Activated CD4-positive, alpha-beta T cell treated with anti-CD3 and anti-CD28 coated beads, Interleukin-2, Interleukin-6, amounts not matched to agents 100 ng/mL and 50 ng/mL, durations not matched to agents 16 hours and 8 hours (primary cell): ENCODE measurements around the gene MTMR12.
"Not testable (repeated sequence)": the region's sequence is repeated elsewhere in the genome, so short reads cannot be mapped to it uniquely, and the experiment has no call there.

Experiments
- DNase-seq: peaks from one replicate; pipeline ENCODE4 v3.0.0-alpha.2; 2020

MTMR12 gene

GRCh38 chr5:32325062-32325461 is 12.3 kb upstream of the MTMR12 start:
- DNase-seq, result no peak

DNA sequence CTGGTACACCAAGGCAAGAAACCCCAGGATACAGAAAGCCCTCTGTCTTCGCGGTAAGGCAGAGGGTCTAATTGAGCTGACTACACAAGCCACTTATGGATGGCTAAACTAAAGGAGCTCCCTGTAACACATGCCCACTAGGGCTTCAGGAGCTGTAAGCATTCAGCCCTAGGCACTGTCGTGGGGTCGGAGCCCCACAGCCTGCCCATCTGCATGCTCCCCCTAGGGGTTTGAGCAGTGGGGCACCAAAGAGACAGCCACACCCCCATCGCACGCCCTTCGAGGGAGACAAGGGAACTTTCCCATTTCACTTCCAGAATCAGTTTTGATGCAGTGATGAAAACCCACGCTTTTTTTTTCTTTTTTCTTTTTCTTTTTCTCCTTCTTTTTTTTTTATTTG is 11.0 kb upstream of the MTMR12 start:
- DNase-seq, result no peak

GRCh38 chr5:32322882-32323281 is 10.1 kb upstream of the MTMR12 start:
- DNase-seq, result no peak

DNA sequence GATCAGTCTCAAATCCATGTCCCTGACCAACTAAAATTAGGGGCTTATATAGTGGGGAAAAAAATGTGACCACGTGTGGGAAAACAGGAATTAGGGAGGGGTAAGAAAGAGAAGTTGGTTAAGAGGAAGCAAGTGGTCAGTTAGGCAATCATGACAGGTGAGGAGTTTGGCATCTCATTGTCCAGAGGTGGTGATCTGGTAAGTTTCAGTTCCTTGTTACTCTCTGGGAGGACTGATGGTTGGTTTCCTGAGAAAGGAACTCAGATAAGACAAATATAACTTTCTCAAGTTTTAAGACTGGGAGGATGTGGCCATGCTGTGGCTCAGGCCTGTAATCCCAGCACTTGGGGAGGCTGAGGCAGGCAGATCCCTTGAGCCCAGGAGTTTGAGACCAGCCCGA is 9.0 kb upstream of the MTMR12 start:
- DNase-seq, result not testable (repeated sequence)

DNA sequence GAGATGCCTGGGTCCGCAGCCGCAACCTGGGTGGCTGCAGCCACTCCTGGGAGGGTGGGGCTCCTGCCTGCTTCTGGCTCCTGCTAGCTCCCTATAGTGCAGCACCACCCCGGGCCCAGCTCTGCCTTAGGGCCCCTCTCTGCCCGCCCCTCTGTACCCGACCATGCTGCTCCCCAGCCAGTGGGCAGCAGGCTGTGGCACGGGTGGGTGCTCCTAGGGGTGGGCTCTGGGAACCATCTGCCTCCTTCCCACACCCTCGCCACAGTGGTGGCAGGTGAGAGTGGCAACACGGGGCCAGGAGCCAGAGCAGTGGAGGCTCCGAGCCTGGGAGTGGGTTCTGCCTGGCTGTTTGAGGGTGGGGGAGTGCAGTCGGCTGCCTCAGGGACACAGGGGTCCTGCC is 7.8 kb upstream of the MTMR12 start:
- no peak for DNase-seq

DNA sequence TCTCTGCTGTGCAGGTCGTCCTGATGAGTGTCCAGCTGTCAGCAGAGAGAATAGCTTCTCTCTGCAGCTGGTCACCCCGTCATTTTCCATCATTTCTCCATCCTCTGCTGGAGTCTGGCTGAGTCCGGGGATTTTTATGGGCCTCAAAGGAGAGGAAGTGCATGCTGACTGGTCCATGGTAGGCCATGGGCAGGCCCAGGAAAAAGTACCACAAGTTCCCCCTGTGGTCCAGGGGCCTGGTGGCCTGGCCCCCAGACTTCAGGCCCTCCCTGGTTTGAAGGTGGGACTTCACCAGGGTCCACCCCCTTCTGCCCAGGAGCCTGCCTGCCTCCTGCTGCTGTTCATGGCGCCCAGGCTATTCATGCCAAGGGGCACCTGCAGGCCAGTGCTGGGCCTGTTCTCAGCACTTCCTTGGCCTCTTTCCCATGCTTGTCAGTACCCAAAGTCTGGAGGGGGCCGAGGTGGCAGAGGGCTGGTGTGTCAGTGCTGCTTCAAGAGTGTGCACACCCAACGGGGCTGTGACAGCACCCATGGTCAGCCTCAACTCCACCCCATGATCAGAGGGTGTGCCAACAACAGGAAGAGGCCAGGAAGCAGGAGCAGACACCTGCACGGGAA is 7.3 kb upstream of the MTMR12 start:
- no peak for DNase-seq

GRCh38 chr5:32319392-32319791 is 6.7 kb upstream of the MTMR12 start:
- no peak for DNase-seq

- DNase-seq, result no peak
Measured at GRCh38 chr5:32317041-32317440, 4.3 kb upstream of the MTMR12 start.

DNA sequence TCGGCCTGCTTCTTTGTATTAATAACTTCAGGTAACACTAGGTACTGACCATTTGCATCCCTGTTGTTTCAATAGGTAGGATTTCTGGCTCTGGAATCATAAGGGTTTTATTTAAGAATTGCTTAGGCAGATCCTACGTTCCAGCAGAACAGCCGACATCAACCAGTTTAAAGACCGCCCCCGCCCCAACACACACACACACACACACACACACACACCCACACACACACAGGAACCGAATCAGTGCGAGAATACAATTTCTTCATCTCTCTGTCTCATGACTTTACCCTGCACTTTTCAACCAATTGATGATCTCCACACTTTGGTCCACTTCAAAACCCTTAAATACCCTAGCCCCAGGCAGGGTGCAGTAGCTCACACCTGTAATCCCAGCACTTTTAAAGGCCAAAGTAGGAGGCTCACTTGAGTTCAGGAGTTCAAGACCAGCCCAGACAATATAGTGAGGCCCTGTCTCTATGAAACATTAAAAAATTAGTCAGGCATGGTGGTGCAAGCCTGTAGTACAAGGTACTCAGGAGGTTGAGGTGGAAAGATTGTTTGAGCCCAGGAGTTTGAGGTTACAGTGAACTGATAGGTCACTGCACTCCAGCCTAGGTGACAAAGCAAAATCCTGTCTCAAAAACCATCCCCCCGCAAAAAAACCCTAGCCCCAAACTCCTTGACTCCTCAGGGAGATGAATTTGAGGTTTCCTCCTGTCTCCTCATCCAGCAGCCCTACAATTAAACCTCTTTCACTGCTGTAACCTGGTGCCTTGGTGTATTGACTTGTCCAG is 2.7 kb upstream of the MTMR12 start:
- DNase-seq, result no peak

DNA sequence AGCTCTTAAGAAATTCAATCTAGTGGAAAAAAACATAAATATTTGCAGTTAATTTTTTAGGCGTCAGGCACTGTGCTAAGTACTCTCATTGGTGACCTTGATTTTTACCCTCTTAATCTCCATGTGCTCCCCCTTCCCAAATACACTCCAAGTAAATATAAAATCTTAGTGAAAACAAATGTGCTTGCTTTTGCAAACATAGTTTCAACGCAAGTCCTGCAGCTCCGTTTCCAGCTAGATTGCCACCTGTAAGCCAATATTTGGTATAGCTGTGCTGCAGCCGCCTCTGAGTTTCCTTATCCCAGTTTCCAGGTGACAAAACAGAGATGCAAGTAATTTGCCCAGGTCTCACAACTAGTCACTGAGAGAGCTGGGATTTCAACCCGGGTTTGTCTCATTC is 1.9 kb upstream of the MTMR12 start:
- no peak for DNase-seq

- not testable (repeated sequence) for DNase-seq
Measured at GRCh38 chr5:32314152-32314488, 1.4 kb upstream of the MTMR12 start.

DNA sequence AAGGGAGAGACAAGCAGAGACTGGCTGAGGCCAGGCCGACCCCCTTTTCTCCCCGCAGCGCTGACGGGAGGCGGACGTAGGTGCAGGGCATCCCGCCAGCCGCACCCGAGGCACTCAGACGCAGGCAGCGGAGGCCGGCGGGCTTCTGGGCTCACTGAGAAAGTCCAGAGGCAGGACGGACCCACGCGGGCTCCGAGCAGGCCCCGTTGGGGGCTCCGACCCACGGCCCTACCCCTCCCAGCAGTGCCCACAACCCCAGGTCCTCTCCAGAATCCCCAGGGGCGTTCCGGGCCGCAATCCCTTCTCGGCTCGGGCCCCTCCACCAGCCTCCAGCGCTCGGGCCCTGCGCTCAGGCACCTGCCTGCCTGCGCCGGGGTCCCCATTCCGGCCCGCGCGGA is 543 bp downstream of the MTMR12 start:
- DNase-seq, result peak; percentile 58

- no peak for DNase-seq
Measured at GRCh38 chr5:32311404-32312196, 1.1 kb downstream of the MTMR12 start.

GRCh38 chr5:32309761-32310160 is 3.0 kb downstream of the MTMR12 start:
- no peak for DNase-seq

- DNase-seq, result no peak
Measured at GRCh38 chr5:32308946-32309345, 3.8 kb downstream of the MTMR12 start.

DNA sequence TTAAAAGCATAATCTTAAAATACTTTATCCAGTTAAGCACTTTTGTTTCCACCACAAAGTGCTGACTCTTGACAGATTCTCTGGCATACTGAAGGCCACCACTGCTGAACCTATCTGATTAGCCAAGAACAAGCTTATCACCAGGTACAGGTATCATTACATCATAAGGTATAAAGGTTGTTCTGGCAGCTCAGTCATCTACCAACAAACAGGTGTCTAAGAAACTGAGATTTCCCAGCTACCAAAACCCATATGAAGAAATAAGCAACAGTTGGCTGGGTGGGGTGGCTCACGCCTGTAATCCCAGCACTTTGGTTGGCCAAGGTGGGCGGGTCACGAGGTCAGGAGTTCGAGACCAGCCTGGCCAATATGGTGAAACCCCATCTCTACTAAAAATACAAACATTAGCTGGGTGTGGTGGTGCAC is 5.0 kb downstream of the MTMR12 start:
- DNase-seq, result no peak

DNA sequence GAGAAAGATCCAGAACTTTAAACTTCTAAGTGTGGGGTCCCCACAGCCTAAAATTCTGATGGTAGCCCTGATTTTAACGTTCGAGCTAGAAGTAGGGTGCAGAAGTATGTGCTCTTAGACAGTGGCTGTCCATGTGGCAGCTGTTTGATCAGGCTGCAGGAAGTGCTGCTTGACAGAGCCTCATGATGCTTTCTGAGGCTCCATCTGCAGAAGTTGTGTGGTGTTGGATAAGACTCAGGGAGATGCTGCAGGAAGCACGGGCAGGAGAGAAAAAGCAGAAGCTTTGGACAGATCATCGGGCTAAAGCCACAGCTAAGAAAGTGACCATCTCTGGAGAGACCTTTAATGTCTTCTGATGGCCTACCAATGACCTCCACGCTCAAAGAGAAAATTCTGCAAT is 8.1 kb downstream of the MTMR12 start:
- no peak for DNase-seq

- no peak for DNase-seq
Measured at GRCh38 chr5:32303755-32304120, 9.0 kb downstream of the MTMR12 start.

- no peak for DNase-seq
Measured at GRCh38 chr5:32302835-32303754, 9.6 kb downstream of the MTMR12 start.

- no peak for DNase-seq
Measured at GRCh38 chr5:32301891-32302290, 10.8 kb downstream of the MTMR12 start.

DNA sequence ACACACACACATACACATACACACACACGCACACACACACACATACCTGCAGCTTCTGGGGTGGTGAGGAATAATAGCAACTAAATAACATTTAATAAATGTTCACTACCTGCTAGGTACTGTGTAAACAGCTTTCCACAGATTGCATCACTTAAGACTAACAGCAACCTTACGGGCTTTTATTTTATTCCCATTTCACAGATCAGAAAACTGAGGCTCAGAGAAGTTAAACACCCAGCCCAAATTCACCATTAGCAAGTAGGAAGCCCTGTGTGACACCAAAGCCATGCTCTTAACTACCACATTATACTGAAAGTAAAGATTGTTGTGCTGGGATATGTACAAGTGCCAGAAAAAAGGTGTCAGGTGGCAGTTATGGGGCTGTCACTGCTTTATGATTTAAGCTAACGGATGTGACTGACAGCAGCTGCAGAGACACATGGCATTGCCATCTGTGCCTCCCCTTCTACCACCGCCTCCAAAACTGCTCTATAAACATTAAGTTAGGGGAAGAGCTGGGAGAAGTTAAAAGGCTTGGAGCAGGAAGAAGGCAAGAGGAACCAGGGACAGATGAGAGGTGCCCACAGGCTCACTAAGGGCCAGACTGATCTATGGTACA is 13.6 kb downstream of the MTMR12 start:
- no peak for DNase-seq

- DNase-seq, result no peak
Measured at GRCh38 chr5:32298059-32298415, 14.7 kb downstream of the MTMR12 start.
